OCI-LY1 (cell line): ENCODE measurements around the gene EIPR1.

ENCODE experiments used
- H2AFZ ChIP-seq: fragments of 200-600 bp; sonication (generic), shearing (Covaris generic); 2 replicates; pipeline ENCODE4 v1.6.0; 2014; ENCODE audit warnings: antibody characterized with exemption, mild to moderate bottlenecking, low read length
- H3F3A ChIP-seq: fragments of 200-600 bp; sonication (generic), shearing (Covaris generic); 2 replicates; pipeline ENCODE4 v1.6.0; 2014; ENCODE audit warnings: mild to moderate bottlenecking, antibody characterized with exemption, low read length, moderate library complexity; ENCODE audit not compliant: insufficient read depth
- H3K27ac ChIP-seq: fragments of 200-600 bp; sonication (generic); 2 replicates; pipeline ENCODE4 v1.5.1; 2014; ENCODE audit warnings: low read length, mixed run types, mild to moderate bottlenecking, low read depth; ENCODE audit not compliant: poor library complexity, severe bottlenecking
- H3K27me3 ChIP-seq: fragments of 200-600 bp; sonication (generic); 2 replicates; pipeline ENCODE4 v1.6.0; 2014; ENCODE audit warnings: antibody characterized with exemption, mild to moderate bottlenecking, low read length, moderate library complexity; ENCODE audit not compliant: insufficient read depth
- H3K36me3 ChIP-seq: fragments of 200-600 bp; sonication (generic); 2 replicates; pipeline ENCODE4 v1.6.1; 2014; ENCODE audit warnings: mild to moderate bottlenecking, antibody characterized with exemption, low read length, moderate library complexity, mixed read lengths; ENCODE audit not compliant: insufficient read depth
- H3K4me1 ChIP-seq: fragments of 200-600 bp; sonication (generic); 2 replicates; pipeline ENCODE4 v1.5.1; 2014; ENCODE audit warnings: mild to moderate bottlenecking, low read length, moderate library complexity; ENCODE audit not compliant: insufficient read depth, severe bottlenecking
- H3K4me2 ChIP-seq: fragments of 200-600 bp; sonication (generic), shearing (Covaris generic); 2 replicates; pipeline ENCODE4 v1.6.1; 2014; ENCODE audit warnings: low read length
- H3K4me3 ChIP-seq: fragments of 200-600 bp; sonication (generic); 2 replicates; pipeline ENCODE4 v1.5.1; 2014; ENCODE audit warnings: low read length, low read depth, mild to moderate bottlenecking, mixed read lengths; ENCODE audit not compliant: poor library complexity, severe bottlenecking
- H3K79me2 ChIP-seq: fragments of 200-600 bp; shearing (Covaris generic); 2 replicates; pipeline ENCODE4 v1.6.1; 2016; ENCODE audit warnings: mixed run types, low read length, mixed read lengths; ENCODE audit not compliant: insufficient read depth
- H3K9ac ChIP-seq: fragments of 200-600 bp; sonication (generic), shearing (Covaris generic); 2 replicates; pipeline ENCODE4 v1.6.1; 2014; ENCODE audit warnings: mild to moderate bottlenecking, low read length, mixed read lengths
- H3K9me2 ChIP-seq: fragments of 200-600 bp; sonication (generic), shearing (Covaris generic); 2 replicates; pipeline ENCODE4 v1.6.1; 2014; ENCODE audit warnings: low read depth, mild to moderate bottlenecking, low read length, mixed read lengths
- H3K9me3 ChIP-seq: fragments of 200-600 bp; shearing (Covaris generic); 2 replicates; pipeline ENCODE4 v1.6.1; 2014; ENCODE audit warnings: low read length, mixed read lengths
- H4K20me1 ChIP-seq: fragments of 200-600 bp; sonication (generic), shearing (Covaris generic); 2 replicates; pipeline ENCODE4 v1.6.0; 2016; ENCODE audit warnings: mild to moderate bottlenecking, low read length; ENCODE audit not compliant: insufficient read depth
- EZH2 ChIP-seq: fragments of 200-600 bp; sonication (generic), shearing (Covaris generic); IDR thresholded peaks from 2 replicates; pipeline ENCODE4 v1.8.0; 2017; ENCODE audit warnings: borderline replicate concordance, mixed run types, mild to moderate bottlenecking, antibody characterized with exemption, low read length, moderate library complexity, mixed read lengths
- TF ChIP-seq, protein P1 (sequence below): fragments of 200-600 bp; sonication (generic), shearing (Covaris generic); IDR thresholded peaks from 2 replicates; pipeline ENCODE4 v1.5.1; 2017; ENCODE audit warnings: mild to moderate bottlenecking, antibody characterized with exemption, low read length, moderate library complexity, mixed read lengths

EIPR1 gene

DNA sequence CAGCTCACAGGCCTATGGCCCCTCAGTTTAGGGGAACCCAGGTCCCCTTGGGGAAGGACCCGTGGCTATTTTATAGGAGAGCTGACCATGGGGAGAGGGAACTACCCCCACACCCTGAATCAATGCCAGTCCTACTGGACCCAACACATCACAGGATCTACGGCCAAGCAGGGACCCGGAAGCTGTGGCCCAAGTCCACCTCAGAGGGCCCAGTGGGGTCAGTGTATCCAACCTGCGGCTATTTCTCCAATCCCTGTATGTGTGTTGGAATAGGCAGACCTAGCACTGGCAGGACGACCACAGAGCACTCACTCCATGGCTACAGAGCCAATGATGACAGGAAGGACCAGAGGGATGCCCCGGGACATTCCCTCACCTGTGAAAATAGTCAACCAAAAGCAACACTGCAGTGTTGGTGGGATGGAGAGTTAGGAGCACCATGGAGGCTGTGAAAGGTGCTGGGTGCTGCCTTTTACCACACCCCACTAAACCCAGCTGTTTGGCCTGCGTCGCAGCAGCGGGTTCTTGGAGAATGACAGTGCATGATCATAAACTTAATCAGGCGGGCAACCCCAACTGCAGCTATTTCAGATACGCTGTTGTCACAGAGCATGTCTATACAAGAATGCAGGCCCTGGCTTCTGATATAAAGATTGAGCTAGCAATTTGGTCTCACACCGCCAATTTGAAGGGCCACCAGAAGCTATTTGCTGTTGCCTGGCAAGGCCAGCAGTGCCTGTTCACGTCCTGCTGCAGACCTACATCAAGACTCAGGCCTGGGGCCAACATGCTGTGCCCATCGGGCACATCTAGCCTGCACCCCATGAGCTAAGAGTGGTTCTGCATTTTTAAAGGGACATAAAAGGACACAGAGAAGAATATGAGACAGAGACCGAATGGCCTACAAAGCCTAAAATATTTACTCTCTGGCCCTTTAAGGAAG is 110.4 kb downstream of the EIPR1 start:
- Histone ChIP-seq H3K4me3 (no peak overlapping the region), H3K9me2 (no peaks in the 10 kb centered on the region), H3K4me2 (peak overlapping the region; percentile 12; the same call in 1 of the 2 replicates), H3K79me2 (no peaks in the 10 kb centered on the region), H3K36me3 (peaks cover 7% of the 10 kb centered on the region; the same call in 1 of the 2 replicates), H2AFZ (no peak overlapping the region), H3K9ac (no peak overlapping the region; the same call in 1 of the 2 replicates), H3K27ac (peak overlapping the region; percentile 4), H3K27me3 (no peaks in the 10 kb centered on the region), H3K4me1 (peaks cover 25% of the 10 kb centered on the region), H3F3A (no peaks in the 10 kb centered on the region), H4K20me1 (no peaks in the 10 kb centered on the region), H3K9me3 (no peaks in the 10 kb centered on the region; the same call in 1 of the 2 replicates)
- TF ChIP-seq, protein P1, sequence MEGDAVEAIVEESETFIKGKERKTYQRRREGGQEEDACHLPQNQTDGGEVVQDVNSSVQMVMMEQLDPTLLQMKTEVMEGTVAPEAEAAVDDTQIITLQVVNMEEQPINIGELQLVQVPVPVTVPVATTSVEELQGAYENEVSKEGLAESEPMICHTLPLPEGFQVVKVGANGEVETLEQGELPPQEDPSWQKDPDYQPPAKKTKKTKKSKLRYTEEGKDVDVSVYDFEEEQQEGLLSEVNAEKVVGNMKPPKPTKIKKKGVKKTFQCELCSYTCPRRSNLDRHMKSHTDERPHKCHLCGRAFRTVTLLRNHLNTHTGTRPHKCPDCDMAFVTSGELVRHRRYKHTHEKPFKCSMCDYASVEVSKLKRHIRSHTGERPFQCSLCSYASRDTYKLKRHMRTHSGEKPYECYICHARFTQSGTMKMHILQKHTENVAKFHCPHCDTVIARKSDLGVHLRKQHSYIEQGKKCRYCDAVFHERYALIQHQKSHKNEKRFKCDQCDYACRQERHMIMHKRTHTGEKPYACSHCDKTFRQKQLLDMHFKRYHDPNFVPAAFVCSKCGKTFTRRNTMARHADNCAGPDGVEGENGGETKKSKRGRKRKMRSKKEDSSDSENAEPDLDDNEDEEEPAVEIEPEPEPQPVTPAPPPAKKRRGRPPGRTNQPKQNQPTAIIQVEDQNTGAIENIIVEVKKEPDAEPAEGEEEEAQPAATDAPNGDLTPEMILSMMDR, result no peak
- TF ChIP-seq EZH2, result no peak

DNA sequence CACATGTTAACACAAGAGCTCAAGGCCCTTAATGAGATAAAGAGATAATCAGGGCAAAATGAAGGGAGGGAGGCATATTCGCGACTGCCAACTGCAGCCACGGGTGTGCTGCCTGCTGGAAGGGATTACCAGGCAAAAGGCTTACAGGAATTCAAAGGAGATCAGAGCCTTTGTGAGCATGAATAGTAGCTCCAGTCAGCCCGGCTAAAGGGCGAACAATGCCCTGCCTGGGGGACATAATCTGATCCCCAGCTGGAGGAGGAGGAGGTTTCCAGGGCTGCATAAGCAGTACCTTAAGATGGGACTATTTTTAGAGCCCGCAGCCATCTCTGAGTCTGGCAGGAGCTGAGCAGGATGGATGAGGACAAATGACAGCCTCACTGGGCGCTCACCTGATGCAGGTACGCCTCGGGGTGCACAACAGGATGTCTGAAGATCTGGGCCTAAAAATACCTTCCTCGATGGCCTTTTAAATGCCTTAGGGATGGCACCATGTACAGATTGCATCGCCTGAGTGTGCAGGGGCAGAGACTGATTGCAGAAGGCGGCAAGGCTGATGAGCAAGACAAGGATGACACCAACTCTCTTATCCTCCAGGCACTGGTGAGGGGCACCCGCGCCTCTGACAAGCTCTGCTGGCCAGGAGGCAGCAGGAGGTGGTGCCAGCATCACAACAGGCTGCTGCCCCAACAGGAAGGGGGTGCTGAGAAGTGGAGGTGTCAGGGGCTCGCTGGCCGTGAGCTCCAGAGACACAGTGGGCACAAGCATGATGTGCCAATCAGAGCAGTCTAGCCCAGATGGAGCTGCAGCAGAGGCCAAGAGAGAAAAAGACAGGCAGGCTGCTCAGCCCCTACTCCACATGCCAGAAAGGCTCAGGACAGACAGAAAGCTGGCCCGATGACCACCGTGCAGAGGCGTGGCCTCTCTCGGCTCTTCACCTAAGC is 111.4 kb downstream of the EIPR1 start:
- Histone ChIP-seq H3K4me2 (no peak overlapping the region), H2AFZ (no peak overlapping the region), H3K79me2 (no peaks in the 10 kb centered on the region), H4K20me1 (no peaks in the 10 kb centered on the region), H3K4me1 (peaks cover 25% of the 10 kb centered on the region), H3F3A (no peaks in the 10 kb centered on the region), H3K27ac (no peak overlapping the region), H3K36me3 (no peaks in the 10 kb centered on the region; the same call in 1 of the 2 replicates), H3K27me3 (no peaks in the 10 kb centered on the region), H3K9me3 (no peaks in the 10 kb centered on the region), H3K9me2 (no peaks in the 10 kb centered on the region), H3K9ac (no peak overlapping the region), H3K4me3 (no peak overlapping the region)
- TF ChIP-seq, protein P1, result no peak
- TF ChIP-seq EZH2, result no peak

DNA sequence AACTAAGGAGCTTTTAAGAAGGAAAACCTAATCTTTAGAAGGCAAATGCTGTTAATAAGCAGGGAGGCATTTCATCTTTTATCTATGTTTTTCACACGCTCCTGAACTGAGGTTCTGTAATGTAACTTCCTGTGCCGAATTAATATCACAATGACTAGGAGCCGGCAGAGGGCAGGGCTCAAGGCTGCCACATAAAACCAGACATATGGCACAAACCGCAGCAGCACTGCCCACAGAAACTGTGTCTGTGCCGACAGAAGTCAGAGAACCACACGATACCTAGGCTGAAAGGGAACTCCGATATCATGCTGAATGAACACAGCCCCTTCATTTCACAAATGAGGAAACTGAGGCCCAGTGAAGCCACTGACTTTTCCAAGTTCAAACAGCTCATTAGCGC is 112.1 kb downstream of the EIPR1 start:
- Histone ChIP-seq H3K36me3 (no peaks in the 10 kb centered on the region), H3K9me3 (no peaks in the 10 kb centered on the region), H4K20me1 (no peaks in the 10 kb centered on the region), H3K27me3 (no peaks in the 10 kb centered on the region), H3K4me3 (no peak overlapping the region), H3K4me1 (peaks cover 25% of the 10 kb centered on the region), H2AFZ (no peak overlapping the region), H3K9me2 (no peaks in the 10 kb centered on the region), H3K27ac (no peak overlapping the region), H3K9ac (no peak overlapping the region), H3K4me2 (no peak overlapping the region), H3F3A (no peaks in the 10 kb centered on the region), H3K79me2 (no peaks in the 10 kb centered on the region)
- TF ChIP-seq, protein P1, result no peak
- TF ChIP-seq EZH2, result no peak
